Liver (tissue), 9 donors: ENCODE measurements around the gene RNF34. TPM values are rescaled to one million over a fixed set of nuclear protein-coding genes. Genes with fewer than 3 reads are reported as not detected.
A peak's percentile ranks its signal among the peaks of the same experiment; 100 is the strongest.

Experiments
- DNase-seq: peaks from one replicate; pipeline ENCODE4 v3.0.0-alpha.2; 2017; ENCODE audit warnings: low spot score
- H3K27ac ChIP-seq, 2 donors: one replicate each; pipeline ENCODE4 v1.7.0; 2013; ENCODE audit warnings: inconsistent platforms in 2 of 2, low read length in 2 of 2, control low read depth in 1 of 2, low read depth in 1 of 2, mild to moderate bottlenecking in 1 of 2
- H3K27me3 ChIP-seq, 4 donors: one replicate each; pipeline versions ENCODE4 v1.6.1 to v1.7.0; 2013; ENCODE audit warnings: low read length in 3 of 4, inconsistent platforms in 1 of 4, mild to moderate bottlenecking in 1 of 4, moderate library complexity in 1 of 4; ENCODE audit not compliant: control insufficient read depth in 4 of 4, insufficient read depth in 4 of 4
- H3K36me3 ChIP-seq, 4 donors: one replicate each; pipeline versions ENCODE4 v1.6.1 to v1.7.0; 2013; ENCODE audit warnings: low read length in 3 of 4, mild to moderate bottlenecking in 3 of 4, low read depth in 1 of 4, moderate library complexity in 1 of 4; ENCODE audit not compliant: control insufficient read depth in 4 of 4, insufficient read depth in 3 of 4
- H3K4me1 ChIP-seq, 4 donors: one replicate each; pipeline versions ENCODE4 v1.6.1 to v1.7.0; 2013; ENCODE audit warnings: low read length in 3 of 4, mild to moderate bottlenecking in 3 of 4, moderate library complexity in 1 of 4; ENCODE audit not compliant: control insufficient read depth in 4 of 4, insufficient read depth in 4 of 4
- H3K4me3 ChIP-seq, 3 donors: one replicate each; pipeline versions ENCODE4 v1.6.1 to v1.7.0; 2013; ENCODE audit warnings: low read length in 3 of 3, control low read depth in 1 of 3, low read depth in 1 of 3, mild to moderate bottlenecking in 1 of 3
- H3K9ac ChIP-seq, 2 donors: one replicate each; pipeline ENCODE4 v1.7.0; 2013; ENCODE audit warnings: low read length in 2 of 2, mild to moderate bottlenecking in 2 of 2, moderate library complexity in 2 of 2, control low read depth in 1 of 2, low read depth in 1 of 2
- H3K9me3 ChIP-seq, 4 donors: one replicate each; pipeline versions ENCODE4 v1.6.1 to v1.7.0; 2013; ENCODE audit warnings: low read length in 3 of 4; ENCODE audit not compliant: control insufficient read depth in 4 of 4
- ATF3 ChIP-seq: IDR thresholded peaks from 2 replicates; pipeline ENCODE4 v1.6.1; 2016; ENCODE audit warnings: antibody characterized with exemption
- CTCF ChIP-seq: fragments of 150-350 bp; IDR thresholded peaks from 2 replicates; pipeline ENCODE4 v1.5.1; 2017; ENCODE audit warnings: improper control_type of control experiment, low read depth, low read length; ENCODE audit not compliant: missing input control
- EGR1 ChIP-seq, 2 donors: IDR thresholded peaks; 2 replicates each; pipeline ENCODE4 v1.6.1; 2016 to 2018; ENCODE audit warnings: antibody characterized with exemption in 2 of 2, low read depth in 2 of 2
- JUND ChIP-seq, 2 donors: IDR thresholded peaks; 2 replicates each; pipeline ENCODE4 v1.6.1; 2016; ENCODE audit warnings: antibody characterized with exemption in 2 of 2
- NR2F2 ChIP-seq: IDR thresholded peaks from 2 replicates; pipeline ENCODE4 v1.6.1; 2016; ENCODE audit warnings: antibody characterized with exemption
- RAD21 ChIP-seq, 2 donors: IDR thresholded peaks; 2 replicates each; pipeline ENCODE4 v1.6.1; 2016; ENCODE audit warnings: antibody characterized with exemption in 2 of 2, mild to moderate bottlenecking in 2 of 2
- REST ChIP-seq: IDR thresholded peaks from 2 replicates; pipeline ENCODE4 v1.6.1; 2016; ENCODE audit warnings: antibody characterized with exemption, mild to moderate bottlenecking
- RXRA ChIP-seq, 2 donors: IDR thresholded peaks; 2 replicates each; pipeline ENCODE4 v1.6.1; 2017 to 2018; ENCODE audit warnings: antibody characterized with exemption in 2 of 2, mild to moderate bottlenecking in 1 of 2
- YY1 ChIP-seq: IDR thresholded peaks from 2 replicates; pipeline ENCODE4 v1.6.1; 2016; ENCODE audit warnings: antibody characterized with exemption, mild to moderate bottlenecking
- ZBTB33 ChIP-seq: IDR thresholded peaks from 2 replicates; pipeline ENCODE4 v1.6.1; 2016; ENCODE audit warnings: antibody characterized with exemption
- WGBS: extraction: QIAGEN DNeasy Blood & Tissue Kit; methylation state at CpG from one replicate; pipeline ENCODE4 v1.1.7; 2013; 5-methylcytosine and 5-hydroxymethylcytosine counted together
- polyA plus RNA-seq, 2 donors: library from polyadenylated mRNA; stranded (reverse) in 1 of 2; unstranded in 1 of 2; fragments of 200-250 nt in 1 of 2; fragments of >200 nt in 1 of 2; fragmentation: Nextera tagmentation in 1 of 2; extraction: Ambion mirVana in 1 of 2; gene quantifications; one replicate each; pipeline versions ENCODE4 v1.2.1 to v1.2.3, GENCODE V29; 2013 to 2015
- total RNA-seq, 2 donors: library from RNA; depleted of rRNA; stranded (reverse); fragments of >200 nt; gene quantifications; one replicate each; pipeline ENCODE4 v1.2.3, GENCODE V29; 2014
- donor health status: healthy.
- donor health status: healthy.
- donor health status: healthy.
- donor health status: healthy.
- donor health status: healthy.

The RNF34 gene
- total and polyA plus RNA-seq, 4 donors = 9.5 to 27.7 (median 17.9) TPM

GRCh38 chr12:121443193-121443870 is 43.4 kb downstream of the RNF34 start:
- Histone ChIP-seq H3K27me3 (no peaks in the 10 kb centered on the region), H3K36me3 (peaks cover 11 to 42% (median 14%) of the 10 kb centered on the region in 4 donors), H3K4me1 (peaks cover 0 to 5% (median 2%) of the 10 kb centered on the region in 4 donors), H3K9me3 (no peaks in the 10 kb centered on the region), H3K9ac (no peak overlapping the region), H3K27ac (no peak overlapping the region), H3K4me3 (no peak overlapping the region)
- peak; percentile 85 for DNase-seq
- TF ChIP-seq EGR1 (IDR thresholded peaks at IDR 0.05; ENCODE audit: low read depth in 2 of 2) (no peak), NR2F2 (no peak), ZBTB33 (no peak), YY1 (no peak), CTCF (peak; percentile 80), RXRA (IDR thresholded peaks at IDR 0.05) (no peak), RAD21 (IDR thresholded peaks at IDR 0.05) (peak; percentile 83 to 88)
- WGBS = 61% methylated on average over 20 of the region's 20 CpGs

- no peak overlapping the region for H3K9ac ChIP-seq
- peaks cover 7 to 38% (median 12%) of the 10 kb centered on the region in 4 donors for H3K36me3 ChIP-seq
- no peak for DNase-seq
- WGBS = 88% methylated on average over 45 of the region's 45 CpGs
- H3K9me3 ChIP-seq = no peaks in the 10 kb centered on the region
- H3K4me1 ChIP-seq = peaks cover 0 to 5% (median 2%) of the 10 kb centered on the region in 4 donors
- no peaks in the 10 kb centered on the region for H3K27me3 ChIP-seq
- H3K27ac ChIP-seq = no peak overlapping the region
- TF ChIP-seq ATF3 (no peak), REST (no peak), EGR1 (IDR thresholded peaks at IDR 0.05; ENCODE audit: low read depth in 2 of 2) (no peak), YY1 (no peak), ZBTB33 (no peak), JUND (IDR thresholded peaks at IDR 0.05) (no peak)
- no peak overlapping the region for H3K4me3 ChIP-seq
These were observed 44.3 kb downstream of the RNF34 start for GRCh38 chr12:121443911-121444841.
